Uterus (tissue), 2 donors: ENCODE data around the gene PTPN18.

Experiments
- POLR2A ChIP-seq, 2 donors: fragments of 450-650 bp; IDR thresholded peaks; one replicate each; pipeline ENCODE4 v1.6.1; 2016; ENCODE audit warnings: antibody characterized with exemption in 2 of 2, mild to moderate bottlenecking in 1 of 2, moderate library complexity in 1 of 2
- TF ChIP-seq, protein P1 (sequence below), 4 experiments: fragments of 200-600 bp in 2 of 4; fragments of 450-650 bp in 2 of 4; sonication (generic) in 2 of 4; IDR thresholded peaks; one replicate each; pipeline ENCODE4 v1.5.1; 2016 to 2019; ENCODE audit warnings: antibody characterized with exemption in 4 of 4, mild to moderate bottlenecking in 2 of 4, moderate library complexity in 1 of 4

DNA sequence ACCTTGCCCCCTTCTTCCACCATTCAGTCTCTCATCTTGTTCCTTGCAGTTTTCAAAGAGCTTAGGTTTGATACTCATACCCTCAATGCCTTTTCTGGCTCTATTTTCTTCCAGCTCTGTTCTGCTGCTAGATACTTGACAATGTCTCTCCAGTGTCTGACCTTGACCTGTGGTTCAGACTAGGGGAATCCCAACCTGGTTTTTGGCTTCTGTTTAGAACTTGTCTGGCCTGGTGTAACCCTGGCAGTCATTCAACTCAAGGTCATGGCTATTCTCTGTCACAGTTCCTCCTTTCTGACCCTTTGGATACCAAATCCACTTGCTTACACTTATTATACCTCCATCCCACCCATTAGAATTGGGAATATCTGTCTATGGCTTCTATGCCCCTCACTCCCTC lies 45.0 kb upstream of the PTPN18 start:
- TF ChIP-seq, protein P1, sequence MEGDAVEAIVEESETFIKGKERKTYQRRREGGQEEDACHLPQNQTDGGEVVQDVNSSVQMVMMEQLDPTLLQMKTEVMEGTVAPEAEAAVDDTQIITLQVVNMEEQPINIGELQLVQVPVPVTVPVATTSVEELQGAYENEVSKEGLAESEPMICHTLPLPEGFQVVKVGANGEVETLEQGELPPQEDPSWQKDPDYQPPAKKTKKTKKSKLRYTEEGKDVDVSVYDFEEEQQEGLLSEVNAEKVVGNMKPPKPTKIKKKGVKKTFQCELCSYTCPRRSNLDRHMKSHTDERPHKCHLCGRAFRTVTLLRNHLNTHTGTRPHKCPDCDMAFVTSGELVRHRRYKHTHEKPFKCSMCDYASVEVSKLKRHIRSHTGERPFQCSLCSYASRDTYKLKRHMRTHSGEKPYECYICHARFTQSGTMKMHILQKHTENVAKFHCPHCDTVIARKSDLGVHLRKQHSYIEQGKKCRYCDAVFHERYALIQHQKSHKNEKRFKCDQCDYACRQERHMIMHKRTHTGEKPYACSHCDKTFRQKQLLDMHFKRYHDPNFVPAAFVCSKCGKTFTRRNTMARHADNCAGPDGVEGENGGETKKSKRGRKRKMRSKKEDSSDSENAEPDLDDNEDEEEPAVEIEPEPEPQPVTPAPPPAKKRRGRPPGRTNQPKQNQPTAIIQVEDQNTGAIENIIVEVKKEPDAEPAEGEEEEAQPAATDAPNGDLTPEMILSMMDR (IDR thresholded peaks at IDR 0.05), result no peak
- no peak for TF ChIP-seq POLR2A (IDR thresholded peaks at IDR 0.05)
